Retinal pigment epithelial cell (primary cell): Measurements from ENCODE around the gene SDHA.
"Not testable (repeated sequence)": the region's sequence is repeated elsewhere in the genome, so short reads cannot be mapped to it uniquely, and the experiment has no call there.

Experiments
- DNase-seq: peaks from one replicate; pipeline ENCODE4 v3.0.0-alpha.2; 2010; ENCODE audit warnings: low read depth
- H3K4me3 ChIP-seq: 2 replicates; pipeline ENCODE4 v1.5.1; 2011; ENCODE audit warnings: mild to moderate bottlenecking, low read length, control low read depth, moderate library complexity
- CTCF ChIP-seq: conservative IDR thresholded peaks from 2 replicates; pipeline ENCODE4 v1.5.1; 2011; ENCODE audit warnings: low read depth, low read length, control low read depth, inconsistent platforms

Gene SDHA

GRCh38 chr5:297991-298736 lies 80.0 kb downstream of the SDHA start:
- DNase-seq, H3K4me3 ChIP-seq: not testable (repeated sequence)

GRCh38 chr5:298737-299125 lies 80.6 kb downstream of the SDHA start:
- TF ChIP-seq CTCF, result no peak
- no peak for DNase-seq
- no peak overlapping the region for H3K4me3 ChIP-seq

- not testable (repeated sequence) for DNase-seq, H3K4me3 ChIP-seq
Measured at GRCh38 chr5:299921-300320, 81.8 kb downstream of the SDHA start.

- H3K4me3 ChIP-seq, DNase-seq: not testable (repeated sequence)
Measured at GRCh38 chr5:300691-301435, 82.7 kb downstream of the SDHA start.

GRCh38 chr5:302416-302815 lies 84.3 kb downstream of the SDHA start:
- H3K4me3 ChIP-seq, DNase-seq: not testable (repeated sequence)

GRCh38 chr5:302966-303365 lies 84.8 kb downstream of the SDHA start:
- no peak for DNase-seq
- no peak for TF ChIP-seq CTCF
- H3K4me3 ChIP-seq, result no peak overlapping the region

GRCh38 chr5:303741-304140 lies 85.6 kb downstream of the SDHA start:
- DNase-seq, H3K4me3 ChIP-seq: not testable (repeated sequence)

- H3K4me3 ChIP-seq, result no peak overlapping the region
- no peak for TF ChIP-seq CTCF
- no peak for DNase-seq
Measured at GRCh38 chr5:305050-305449, 86.9 kb downstream of the SDHA start.

GRCh38 chr5:305459-305858 lies 87.3 kb downstream of the SDHA start:
- no peak for TF ChIP-seq CTCF
- DNase-seq, result no peak
- no peak overlapping the region for H3K4me3 ChIP-seq
